GM18858 (cell line): ENCODE measurements around the gene DPP4.

Experiments
- ATAC-seq: cut with Tn5 transposase; IDR thresholded peaks from one replicate; pipeline ENCODE4 v1.9.1; 2021; ENCODE audit not compliant: unreplicated experiment

DPP4 gene

GRCh38 chr2:162021516-162022058, 52.4 kb downstream of the DPP4 start:
- ATAC-seq: no peak

GRCh38 chr2:162018530-162018929, 55.5 kb downstream of the DPP4 start:
- ATAC-seq: no peak

- ATAC-seq: no peak
Observed at GRCh38 chr2:162017233-162017632, 56.8 kb downstream of the DPP4 start.

GRCh38 chr2:162016080-162016479, 57.9 kb downstream of the DPP4 start:
- ATAC-seq: no peak

GRCh38 chr2:162014751-162015150, 59.3 kb downstream of the DPP4 start:
- no peak for ATAC-seq

GRCh38 chr2:162013514-162014475, 60.2 kb downstream of the DPP4 start:
- no peak for ATAC-seq

- no peak for ATAC-seq
Observed at GRCh38 chr2:162012565-162013058, 61.4 kb downstream of the DPP4 start.

GRCh38 chr2:162011706-162012564, 62.1 kb downstream of the DPP4 start:
- ATAC-seq: no peak

- ATAC-seq: no peak
Observed at GRCh38 chr2:162009543-162009942, 64.5 kb downstream of the DPP4 start.

- ATAC-seq: no peak
Observed at GRCh38 chr2:162007447-162008040, 66.5 kb downstream of the DPP4 start.

- ATAC-seq: no peak
Observed at GRCh38 chr2:162006337-162006736, 67.7 kb downstream of the DPP4 start.

- no peak for ATAC-seq
Observed at GRCh38 chr2:162004031-162004430, 70.0 kb downstream of the DPP4 start.

GRCh38 chr2:162002623-162003235, 71.3 kb downstream of the DPP4 start:
- no peak for ATAC-seq

GRCh38 chr2:162000431-162000830, 73.6 kb downstream of the DPP4 start:
- no peak for ATAC-seq

GRCh38 chr2:161999321-161999720, 74.7 kb downstream of the DPP4 start:
- no peak for ATAC-seq

- no peak for ATAC-seq
Observed at GRCh38 chr2:161998857-161999256, 75.2 kb downstream of the DPP4 start.

GRCh38 chr2:161997916-161998471, 76.0 kb downstream of the DPP4 start:
- ATAC-seq: no peak

GRCh38 chr2:161995553-161996016, 78.4 kb downstream of the DPP4 start:
- no peak for ATAC-seq

GRCh38 chr2:161994761-161995520, 79.1 kb downstream of the DPP4 start:
- ATAC-seq: no peak
